ENCODE data around the gene PITPNM3. TPM values are rescaled to one million over a fixed set of nuclear protein-coding genes. Genes with fewer than 3 reads are reported as not detected.

Gene PITPNM3
- total RNA-seq, 1 experiment from 2014 or later = 0.71 TPM

DNA sequence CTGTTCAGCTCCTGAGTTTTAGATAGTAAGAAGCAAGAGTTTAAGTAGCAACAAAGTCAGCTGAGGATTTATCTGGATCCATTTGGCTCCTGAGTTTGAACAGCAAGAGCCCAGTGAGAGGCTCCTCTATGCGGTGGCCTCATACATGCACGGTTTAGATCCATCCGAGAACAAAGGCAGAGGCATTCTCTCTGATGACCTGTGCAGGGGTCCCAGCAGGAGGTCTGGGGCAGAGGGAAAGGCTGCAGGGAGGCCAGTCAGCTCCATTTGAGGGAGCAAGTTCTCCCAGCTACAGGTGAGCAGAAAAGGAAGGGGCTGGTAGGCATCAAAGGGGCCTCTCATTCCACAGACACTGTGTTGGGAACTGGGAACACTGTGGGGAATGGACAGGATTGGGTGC lies 16.5 kb downstream of the PITPNM3 start:
- ChIA-PET POLR2A (ENCODE audit: low non-redundant PET) (no interaction called here), CTCF (no interaction called here)
- no peak for DNase-seq (ENCODE audit: low spot score)
- Histone ChIP-seq H3K4me3 (ENCODE audit: low read depth, low read length, poor library complexity, severe bottlenecking) (no peak overlapping the region), H3K36me3 (ENCODE audit: insufficient read depth, low read length, poor library complexity, severe bottlenecking) (no peaks in the 10 kb centered on the region), H3K9me3 (ENCODE audit: low read depth, low read length, poor library complexity, severe bottlenecking) (no peaks in the 10 kb centered on the region), H3K27ac (ENCODE audit: low read depth, low read length, poor library complexity, severe bottlenecking) (no peak overlapping the region), H3K4me1 (ENCODE audit: insufficient read depth, low read length, poor library complexity, severe bottlenecking) (no peaks in the 10 kb centered on the region), H3K27me3 (replicated peaks; ENCODE audit: insufficient read depth, low read depth, low read length, poor library complexity) (no peaks in the 10 kb centered on the region)
- TF ChIP-seq EZH2 (IDR thresholded peaks at IDR 0.05; ENCODE audit: borderline replicate concordance, low read depth, low read length, poor library complexity, severe bottlenecking) = no peak
- TF ChIP-seq, protein P1, sequence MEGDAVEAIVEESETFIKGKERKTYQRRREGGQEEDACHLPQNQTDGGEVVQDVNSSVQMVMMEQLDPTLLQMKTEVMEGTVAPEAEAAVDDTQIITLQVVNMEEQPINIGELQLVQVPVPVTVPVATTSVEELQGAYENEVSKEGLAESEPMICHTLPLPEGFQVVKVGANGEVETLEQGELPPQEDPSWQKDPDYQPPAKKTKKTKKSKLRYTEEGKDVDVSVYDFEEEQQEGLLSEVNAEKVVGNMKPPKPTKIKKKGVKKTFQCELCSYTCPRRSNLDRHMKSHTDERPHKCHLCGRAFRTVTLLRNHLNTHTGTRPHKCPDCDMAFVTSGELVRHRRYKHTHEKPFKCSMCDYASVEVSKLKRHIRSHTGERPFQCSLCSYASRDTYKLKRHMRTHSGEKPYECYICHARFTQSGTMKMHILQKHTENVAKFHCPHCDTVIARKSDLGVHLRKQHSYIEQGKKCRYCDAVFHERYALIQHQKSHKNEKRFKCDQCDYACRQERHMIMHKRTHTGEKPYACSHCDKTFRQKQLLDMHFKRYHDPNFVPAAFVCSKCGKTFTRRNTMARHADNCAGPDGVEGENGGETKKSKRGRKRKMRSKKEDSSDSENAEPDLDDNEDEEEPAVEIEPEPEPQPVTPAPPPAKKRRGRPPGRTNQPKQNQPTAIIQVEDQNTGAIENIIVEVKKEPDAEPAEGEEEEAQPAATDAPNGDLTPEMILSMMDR (conservative IDR thresholded peaks at IDR 0.05; ENCODE audit: low read depth, low read length) = no peak
- BruUV-seq (replicated peaks) = no TSS peak
- intact Hi-C loops (cut with micrococcal nuclease; ENCODE audit: unreplicated experiment) = no loop called here

DNA sequence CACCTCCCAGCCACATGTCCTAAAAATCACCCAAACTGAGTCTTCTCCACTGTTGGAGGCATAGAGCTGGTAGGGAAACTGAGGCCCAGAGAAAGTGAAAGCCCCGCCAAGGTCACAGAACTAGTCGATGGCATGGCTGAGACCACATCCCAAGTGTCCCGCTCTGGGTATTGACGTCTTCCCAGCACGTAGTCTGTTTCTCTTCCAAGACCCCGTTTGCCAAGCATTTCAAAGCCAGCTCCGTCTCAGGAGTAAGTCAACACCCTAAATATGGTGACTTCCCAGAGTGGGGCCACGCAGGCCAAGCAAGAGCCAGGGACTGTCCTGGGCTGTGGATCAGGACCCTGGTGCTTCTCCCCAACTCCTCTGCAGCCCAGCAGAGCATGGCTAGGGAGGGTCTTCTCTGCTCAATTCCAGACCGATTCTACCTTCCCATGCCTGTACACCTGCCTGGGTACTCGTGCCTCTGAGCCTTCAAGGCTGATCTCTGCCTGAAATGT lies 19.7 kb downstream of the PITPNM3 start:
- no peak for DNase-seq (ENCODE audit: low spot score)
- intact Hi-C loops (cut with micrococcal nuclease; ENCODE audit: unreplicated experiment) = no loop called here
- Histone ChIP-seq H3K27me3 (replicated peaks; ENCODE audit: insufficient read depth, low read depth, low read length, poor library complexity) (no peaks in the 10 kb centered on the region), H3K4me3 (ENCODE audit: low read depth, low read length, poor library complexity, severe bottlenecking) (no peak overlapping the region), H3K9me3 (ENCODE audit: low read depth, low read length, poor library complexity, severe bottlenecking) (no peaks in the 10 kb centered on the region), H3K36me3 (ENCODE audit: insufficient read depth, low read length, poor library complexity, severe bottlenecking) (no peaks in the 10 kb centered on the region), H3K27ac (ENCODE audit: low read depth, low read length, poor library complexity, severe bottlenecking) (no peak overlapping the region), H3K4me1 (ENCODE audit: insufficient read depth, low read length, poor library complexity, severe bottlenecking) (no peaks in the 10 kb centered on the region)
- ChIA-PET CTCF (no interaction called here), POLR2A (ENCODE audit: low non-redundant PET) (no interaction called here)
- TF ChIP-seq, protein P1 (conservative IDR thresholded peaks at IDR 0.05; ENCODE audit: low read depth, low read length) = no peak
- TF ChIP-seq EZH2 (IDR thresholded peaks at IDR 0.05; ENCODE audit: borderline replicate concordance, low read depth, low read length, poor library complexity, severe bottlenecking) = no peak
- no TSS peak for BruUV-seq (replicated peaks)

DNA sequence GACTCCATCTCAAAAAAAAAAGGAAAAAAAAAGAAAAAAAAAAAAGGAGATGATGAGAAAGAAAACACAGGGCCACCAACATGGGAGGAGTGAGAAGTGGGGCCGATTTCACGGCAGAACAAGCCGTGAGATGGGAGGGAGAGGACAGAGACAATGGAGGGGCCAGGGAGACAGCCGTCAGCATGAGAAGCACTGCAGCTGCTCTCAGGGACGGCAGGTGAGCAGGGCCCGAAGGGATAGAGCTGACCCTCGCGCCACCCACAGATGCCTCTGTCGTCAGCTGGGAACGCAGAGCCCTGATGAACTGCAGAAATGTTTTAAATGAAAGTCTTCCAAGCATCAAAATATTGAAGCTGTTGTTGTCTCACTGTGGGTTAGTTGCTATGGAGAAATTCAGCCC lies 20.3 kb downstream of the PITPNM3 start:
- Histone ChIP-seq H3K4me3 (ENCODE audit: low read depth, low read length, poor library complexity, severe bottlenecking) (no peak overlapping the region), H3K27me3 (replicated peaks; ENCODE audit: insufficient read depth, low read depth, low read length, poor library complexity) (no peaks in the 10 kb centered on the region), H3K9me3 (ENCODE audit: low read depth, low read length, poor library complexity, severe bottlenecking) (no peaks in the 10 kb centered on the region), H3K36me3 (ENCODE audit: insufficient read depth, low read length, poor library complexity, severe bottlenecking) (no peaks in the 10 kb centered on the region), H3K4me1 (ENCODE audit: insufficient read depth, low read length, poor library complexity, severe bottlenecking) (no peaks in the 10 kb centered on the region), H3K27ac (ENCODE audit: low read depth, low read length, poor library complexity, severe bottlenecking) (no peak overlapping the region)
- TF ChIP-seq, protein P1 (conservative IDR thresholded peaks at IDR 0.05; ENCODE audit: low read depth, low read length) = no peak
- TF ChIP-seq EZH2 (IDR thresholded peaks at IDR 0.05; ENCODE audit: borderline replicate concordance, low read depth, low read length, poor library complexity, severe bottlenecking) = no peak
- ChIA-PET POLR2A (ENCODE audit: low non-redundant PET) (no interaction called here), CTCF (interaction anchor here (0.7 kb wide), 2 partner anchors 28 to 63 kb away, joined by 3 to 12 read pairs; no protein-coding TSS in a partner anchor)
- DNase-seq (ENCODE audit: low spot score) = no peak
- intact Hi-C loops (cut with micrococcal nuclease; ENCODE audit: unreplicated experiment) = no loop called here
- no TSS peak for BruUV-seq (replicated peaks)

Measured in A673 (cell line).